T1000 (cell line): ENCODE measurements around the gene DCBLD1.

Experiments
- DNase-seq: peaks from one replicate; lab custom pipeline; 2025; ENCODE audit warnings: mixed read lengths; lab: John Stamatoyannopoulos, UW

The DCBLD1 gene

DNA sequence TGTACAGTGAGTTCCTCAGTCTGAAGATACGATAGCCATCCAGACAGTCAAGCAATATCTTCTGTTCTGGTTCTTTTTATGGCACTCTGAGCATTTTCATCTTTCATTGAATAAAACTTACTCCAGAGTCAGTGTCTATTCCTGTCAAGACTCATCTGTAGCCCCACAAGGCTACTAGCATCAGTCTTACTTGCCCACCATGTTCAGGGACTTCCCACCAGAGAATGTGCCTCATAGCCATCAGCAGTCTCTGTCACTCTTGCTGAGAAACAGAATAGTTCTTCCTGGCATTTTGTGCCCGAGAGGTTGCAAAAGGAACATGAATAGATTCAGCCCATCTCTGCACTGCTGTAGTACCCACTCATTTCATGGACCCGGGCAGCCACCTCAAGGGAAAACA lies 12.7 kb upstream of the DCBLD1 start:
- no peak for DNase-seq

DNA sequence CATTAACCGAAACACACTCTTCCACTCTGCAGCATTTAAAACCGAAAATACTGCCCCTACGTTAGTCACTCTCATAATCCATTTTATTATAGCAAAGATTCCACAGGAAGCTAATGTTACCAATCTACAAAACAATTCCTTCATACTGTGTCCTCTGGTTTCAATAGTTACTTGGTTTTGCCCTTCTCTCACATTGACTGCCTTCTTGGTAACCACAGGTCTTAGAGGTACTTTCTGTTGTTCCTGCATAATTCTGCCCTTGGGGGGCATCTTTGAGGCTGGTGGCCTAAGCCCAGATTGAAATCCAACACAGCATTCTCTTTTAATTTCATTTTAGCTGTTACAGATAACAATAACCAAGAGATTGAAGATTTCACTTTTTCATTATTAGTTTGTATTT lies 9.8 kb upstream of the DCBLD1 start:
- DNase-seq: no peak

DNA sequence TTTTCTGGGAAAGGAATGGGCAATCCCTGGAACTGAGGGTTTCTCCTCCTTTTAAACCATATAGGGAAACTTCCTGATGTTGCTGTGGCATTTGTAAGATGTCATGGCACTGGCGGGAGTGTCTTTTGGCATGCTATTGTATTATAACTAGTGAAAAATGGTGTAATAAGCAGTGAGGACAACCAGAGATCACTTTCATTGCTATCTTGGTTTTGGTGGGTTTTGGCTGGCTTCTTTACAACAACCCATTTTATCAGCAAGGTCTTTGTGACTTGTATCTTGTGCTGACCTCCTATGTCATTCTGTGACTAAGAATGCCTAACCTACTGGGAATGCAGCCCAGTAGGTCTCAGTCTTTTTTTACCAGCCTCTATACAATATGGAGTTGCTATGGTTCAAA lies 9.1 kb upstream of the DCBLD1 start:
- no peak for DNase-seq

DNA sequence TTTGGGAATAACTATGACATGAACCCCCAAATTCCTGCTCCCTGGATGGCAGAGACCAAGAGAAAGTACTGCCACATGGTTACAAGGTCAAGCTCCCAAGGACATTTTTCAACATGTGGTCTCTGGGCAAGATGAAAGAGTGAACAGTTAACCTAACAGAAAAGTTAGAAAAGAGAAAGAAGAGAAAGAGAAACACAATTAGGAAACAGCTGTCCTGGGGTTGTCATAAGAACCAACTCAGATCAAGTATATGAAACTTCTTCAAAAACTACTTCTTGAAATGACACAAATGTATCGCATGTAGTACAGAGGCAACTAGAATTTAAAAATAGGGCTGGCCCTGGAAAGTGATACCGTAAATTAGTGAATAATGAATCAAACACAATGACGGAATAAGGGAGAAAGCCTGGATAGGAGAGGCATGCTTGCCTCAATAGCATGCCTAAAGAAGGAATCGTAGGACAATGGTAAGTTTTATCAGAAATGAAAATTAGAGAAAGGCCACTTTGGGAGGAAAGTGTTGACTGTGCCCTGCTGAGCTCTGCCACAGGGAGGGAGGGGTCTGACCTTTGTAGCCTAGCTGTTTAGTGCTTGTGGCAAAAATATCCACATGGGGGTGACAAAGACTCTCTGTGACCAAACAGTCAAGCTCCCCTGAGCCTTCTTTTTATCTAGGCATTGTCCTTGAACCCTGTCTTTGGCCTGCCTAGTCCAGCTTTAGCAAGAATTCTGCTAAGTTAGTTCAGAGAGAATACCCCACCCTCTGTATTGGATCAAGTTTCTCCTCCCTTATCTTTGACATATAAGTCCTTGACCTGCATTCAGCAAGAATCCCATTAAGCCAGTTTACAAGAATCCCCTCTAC lies 4.3 kb upstream of the DCBLD1 start:
- DNase-seq: no peak

DNA sequence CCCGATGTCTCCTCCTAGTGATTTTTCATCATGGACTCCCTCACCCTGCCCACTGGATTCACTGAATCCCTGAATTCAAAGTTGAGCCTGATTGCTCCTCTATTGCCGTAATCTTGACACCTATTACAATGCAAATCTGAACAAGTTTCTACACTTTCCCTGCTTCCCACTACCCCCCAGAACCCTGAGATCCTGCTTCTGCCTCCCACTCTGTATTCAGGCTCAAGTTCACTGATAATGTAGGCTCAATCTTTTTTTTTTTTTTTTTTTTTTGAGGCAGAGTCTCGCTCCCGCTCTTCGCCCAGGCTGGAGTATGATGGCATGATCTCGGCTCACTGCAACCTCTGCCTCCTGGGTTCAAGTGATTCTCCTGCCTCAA lies 3.6 kb upstream of the DCBLD1 start:
- DNase-seq: no peak

DNA sequence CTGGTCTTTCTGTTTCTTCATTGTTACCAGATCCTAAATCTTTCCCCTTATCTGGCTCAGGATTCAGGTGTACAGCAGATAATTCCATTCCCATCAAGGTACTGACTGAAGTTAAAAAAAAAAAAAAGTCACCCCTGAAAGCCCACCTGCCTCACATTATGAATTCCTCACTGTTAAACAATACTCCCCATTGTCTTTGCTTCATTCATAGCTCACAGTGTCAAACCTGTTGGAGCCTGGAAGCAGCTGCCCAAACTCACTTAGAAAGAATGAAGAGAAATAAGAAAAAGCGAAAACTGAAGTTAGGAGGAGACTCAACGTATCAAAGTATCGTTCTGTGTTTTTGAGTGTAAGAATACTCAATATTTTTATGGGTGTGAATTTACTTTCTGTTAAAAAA lies 1.8 kb upstream of the DCBLD1 start:
- DNase-seq: no peak

DNA sequence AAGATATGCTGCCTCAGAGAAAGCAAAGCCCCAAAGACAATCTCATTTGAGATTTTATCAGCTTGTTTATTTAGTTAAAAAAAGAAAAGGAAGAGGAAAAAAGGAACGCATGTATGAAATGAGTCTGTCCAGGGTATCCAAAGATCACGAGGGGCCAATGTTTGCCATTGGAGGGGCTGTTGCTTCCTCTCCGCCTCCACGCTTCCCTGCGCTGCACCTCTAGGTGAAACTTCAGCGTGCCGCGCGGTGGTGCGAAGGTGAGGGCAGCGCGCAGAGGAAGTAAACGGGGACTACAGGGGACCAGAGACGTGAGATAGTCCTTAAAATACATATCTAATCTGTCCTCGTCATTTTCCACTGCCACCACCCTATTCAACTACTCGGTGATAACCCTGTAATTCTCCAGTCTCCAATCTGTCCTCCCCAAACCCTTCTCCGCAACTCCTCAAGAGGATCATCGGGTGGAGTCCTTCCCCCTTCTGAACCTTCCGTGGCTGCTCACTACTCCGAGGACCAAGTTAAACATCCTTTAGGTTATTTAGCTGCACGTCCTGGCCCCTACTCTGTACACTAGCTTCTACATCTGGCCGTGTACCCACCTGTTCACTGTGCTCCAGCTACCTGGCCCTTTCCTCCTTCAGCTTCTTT lies 1.1 kb upstream of the DCBLD1 start:
- DNase-seq: no peak

DNA sequence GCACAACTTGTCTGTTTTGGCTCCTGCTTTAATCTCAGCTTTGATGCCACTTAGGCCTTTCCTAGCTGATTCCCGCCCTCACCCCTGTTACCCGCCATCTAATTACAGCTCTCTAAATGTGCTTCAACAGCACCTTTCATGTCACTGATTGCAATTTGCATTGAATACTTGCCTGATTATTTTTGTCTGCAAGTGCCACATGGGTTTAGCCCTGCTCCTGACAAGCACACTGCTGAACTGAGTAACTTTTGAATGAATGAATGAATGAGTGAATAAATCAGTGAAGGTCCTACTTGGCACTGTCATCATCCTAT lies 591 bp upstream of the DCBLD1 start:
- no peak for DNase-seq

GRCh38 chr6:117483004-117483644 lies 650 bp downstream of the DCBLD1 start:
- DNase-seq: no peak

DNA sequence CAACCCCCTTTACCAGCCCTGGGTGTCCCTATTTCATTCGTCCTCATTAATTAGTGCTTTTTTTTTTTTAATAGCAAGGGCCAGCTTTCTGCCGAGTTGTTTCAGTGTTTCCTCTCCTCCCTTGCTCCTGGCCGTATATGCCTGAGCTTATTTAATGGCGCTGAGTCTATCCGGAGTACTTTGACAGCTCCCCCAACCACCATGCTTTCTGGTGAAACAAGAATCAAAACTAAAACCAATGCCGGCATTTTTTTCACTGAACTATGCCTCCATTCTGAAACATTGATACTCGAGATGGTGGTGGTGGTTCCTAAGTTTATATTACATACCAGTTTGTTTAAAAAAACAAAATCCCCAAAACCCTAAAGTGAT lies 1.2 kb downstream of the DCBLD1 start:
- DNase-seq: no peak

DNA sequence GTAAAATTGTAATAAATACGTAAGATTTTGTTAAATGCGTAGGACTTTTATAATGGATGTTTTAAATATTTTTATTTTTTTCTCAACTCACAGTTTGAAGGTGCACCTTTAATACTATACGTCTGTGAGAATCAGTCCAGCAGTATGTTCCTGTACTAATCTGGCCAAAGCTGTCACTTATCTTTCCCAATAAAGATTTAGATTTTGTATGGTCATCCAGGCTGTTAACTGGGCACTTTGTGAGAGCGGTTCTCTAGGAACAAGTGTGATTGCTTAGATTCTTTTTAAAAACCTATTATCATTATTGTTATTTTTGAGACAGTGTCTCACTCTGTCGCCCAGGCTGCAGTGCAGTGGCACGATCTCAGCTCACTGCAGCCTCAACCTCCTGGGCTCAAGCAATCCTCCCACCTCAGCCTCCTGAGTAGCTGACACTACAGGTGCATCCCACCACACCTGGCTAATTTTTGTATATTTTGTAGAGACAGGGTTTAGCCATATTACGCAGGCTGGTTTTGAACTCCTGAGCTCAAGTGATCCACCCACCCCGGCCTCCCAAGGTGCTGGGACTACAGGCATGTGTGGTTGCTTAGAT lies 1.7 kb downstream of the DCBLD1 start:
- DNase-seq: no peak

DNA sequence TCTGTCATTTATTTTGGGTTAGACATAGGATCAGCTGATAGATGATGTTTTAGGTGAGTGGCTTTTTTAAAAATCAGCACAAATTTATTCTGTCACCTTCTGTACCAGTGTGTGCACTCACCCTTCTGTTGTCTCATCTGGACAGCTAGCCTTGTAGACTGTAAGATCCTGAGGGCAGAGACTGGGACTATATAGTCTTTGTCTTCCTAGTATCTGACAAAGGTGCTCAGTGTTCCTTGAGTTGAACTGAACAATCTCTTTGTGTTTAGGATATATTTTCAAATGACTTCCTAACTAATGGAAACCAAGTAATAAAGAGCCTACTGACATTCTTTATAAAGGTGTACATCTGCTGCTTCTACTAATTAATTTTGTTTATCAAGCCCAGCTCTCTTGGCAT lies 3.0 kb downstream of the DCBLD1 start:
- no peak for DNase-seq

DNA sequence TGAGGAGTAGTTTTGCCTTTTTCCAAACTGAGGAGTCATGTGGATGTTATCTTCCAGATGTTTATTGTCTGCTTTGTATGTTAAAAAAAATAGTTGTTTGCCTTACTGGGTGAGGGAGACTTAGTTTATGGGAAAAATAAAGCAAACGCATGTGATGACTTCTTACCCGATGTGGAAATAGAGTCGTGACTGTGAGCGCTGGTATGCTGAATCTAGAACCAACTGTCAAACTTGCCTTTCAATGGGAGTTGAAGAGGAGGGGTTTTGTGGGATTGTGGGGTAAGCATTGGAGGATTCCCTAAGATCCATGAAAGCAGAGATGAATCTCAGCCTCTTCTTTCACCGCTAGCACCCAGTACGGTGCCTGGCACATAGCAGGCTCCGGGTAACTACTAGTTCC lies 5.3 kb downstream of the DCBLD1 start:
- DNase-seq: no peak

DNA sequence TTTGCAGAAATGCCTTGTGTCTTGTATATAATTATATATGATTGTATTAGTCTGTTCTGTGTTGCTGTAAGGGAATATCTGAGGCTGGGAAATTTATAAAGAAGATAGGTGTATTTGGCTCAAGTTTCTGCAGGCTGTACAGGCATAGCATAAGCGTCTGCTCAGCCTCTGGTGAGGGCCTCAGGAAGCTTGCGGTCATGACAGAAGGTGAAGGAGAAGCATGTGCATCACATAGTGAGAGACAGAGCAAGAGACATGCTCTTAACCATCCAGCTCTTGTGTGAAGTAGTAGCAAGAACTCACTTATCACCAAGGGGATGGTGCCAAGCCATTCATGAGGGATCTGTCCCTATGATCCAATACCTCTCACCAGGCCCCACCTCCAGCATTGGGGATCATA lies 6.5 kb downstream of the DCBLD1 start:
- DNase-seq: no peak

GRCh38 chr6:117491916-117492315 lies 9.4 kb downstream of the DCBLD1 start:
- no peak for DNase-seq

DNA sequence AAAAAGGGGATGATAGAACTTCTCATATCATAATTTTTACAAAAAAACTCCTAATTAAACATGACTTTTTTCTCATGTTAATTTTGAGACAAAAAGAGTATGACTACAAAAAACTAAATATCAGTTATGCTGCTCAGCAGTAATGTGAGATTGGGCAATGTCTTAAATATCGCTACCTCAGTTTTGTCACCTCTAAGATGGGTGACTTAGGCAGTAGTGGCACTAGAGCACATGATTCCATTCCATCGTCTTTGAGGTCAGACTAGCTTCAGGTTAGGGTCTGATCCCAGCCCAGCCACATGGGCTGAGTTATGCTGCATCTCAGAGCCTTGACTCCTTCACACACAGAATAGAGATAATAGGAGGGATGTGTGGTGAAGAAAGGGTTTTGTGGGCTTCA lies 11.0 kb downstream of the DCBLD1 start:
- DNase-seq: no peak

GRCh38 chr6:117494283-117494682 lies 11.8 kb downstream of the DCBLD1 start:
- no peak for DNase-seq

GRCh38 chr6:117494694-117495318 lies 12.3 kb downstream of the DCBLD1 start:
- DNase-seq: no peak

DNA sequence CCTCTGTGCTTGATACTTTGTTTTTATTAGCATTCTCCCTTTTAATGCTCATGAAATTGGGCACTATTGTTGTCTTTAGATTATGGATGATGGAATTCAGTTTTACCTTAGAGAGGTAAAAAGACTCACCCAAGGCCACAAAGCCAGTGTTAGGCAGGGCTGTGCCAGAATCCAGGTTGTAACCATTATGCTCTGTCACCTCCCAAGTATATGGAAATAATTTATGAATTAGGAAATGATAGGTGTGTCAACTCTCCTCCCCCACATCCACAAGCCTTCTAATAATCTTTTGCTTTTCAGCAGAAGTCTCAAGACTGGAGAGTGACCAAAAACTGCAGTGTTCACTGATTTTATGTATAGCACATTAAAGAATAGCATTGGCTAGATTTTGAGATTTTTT lies 13.0 kb downstream of the DCBLD1 start:
- DNase-seq: no peak

DNA sequence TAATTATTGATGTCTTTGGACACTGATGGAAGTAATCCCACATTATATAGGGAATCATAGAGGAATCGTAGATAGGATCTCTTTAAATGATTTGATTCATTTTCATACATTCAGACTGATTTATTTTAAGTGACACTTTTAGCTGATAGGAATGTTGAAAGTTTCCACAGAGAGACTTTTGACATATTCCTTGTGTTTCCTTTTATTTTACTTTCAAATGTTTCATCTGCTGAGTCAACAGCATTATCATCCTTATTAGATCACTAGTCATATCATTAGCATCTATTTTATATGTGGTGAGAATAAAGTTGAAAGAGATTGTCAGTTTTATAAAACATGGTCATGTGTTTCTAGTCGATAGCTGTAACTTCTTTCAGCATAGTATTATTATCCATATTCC lies 13.4 kb downstream of the DCBLD1 start:
- no peak for DNase-seq

DNA sequence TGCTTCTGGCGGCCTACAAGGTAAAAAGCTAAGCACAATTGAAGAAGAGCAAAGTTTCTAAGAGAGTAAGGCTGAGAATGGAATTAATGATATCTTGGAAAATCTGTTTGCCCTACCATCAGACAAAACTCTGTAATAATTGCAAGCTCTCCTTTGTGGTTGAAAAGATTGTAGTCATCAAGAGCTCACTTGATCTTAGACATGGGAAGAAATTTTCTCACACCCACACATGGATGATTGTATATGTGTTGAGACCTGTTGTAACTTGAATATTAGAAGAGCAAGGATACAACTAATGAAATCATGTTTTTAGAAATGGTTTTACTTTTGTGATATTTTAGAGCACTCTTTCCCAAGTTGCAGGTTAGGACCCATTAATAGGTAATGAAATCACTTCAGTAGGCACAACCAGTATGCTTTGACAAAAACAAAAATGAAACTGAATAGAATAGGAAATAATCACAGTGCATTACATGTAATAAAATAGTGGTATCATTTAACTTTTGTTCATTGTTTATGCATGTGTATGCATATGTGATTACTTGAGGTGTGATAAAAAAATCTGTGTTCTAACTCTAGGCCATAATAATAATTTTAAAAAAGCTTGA lies 14.0 kb downstream of the DCBLD1 start:
- no peak for DNase-seq

- no peak for DNase-seq
Measured at GRCh38 chr6:117497237-117497636, 14.8 kb downstream of the DCBLD1 start.
